ENCODE measurements around the gene XRCC1.
"Not testable (repeated sequence)": the region's sequence is repeated elsewhere in the genome, so short reads cannot be mapped to it uniquely, and the experiment has no call there.

XRCC1 gene

GRCh38 chr19:43551399-43552197 is 23.7 kb downstream of the XRCC1 start:
- DNase-seq (ENCODE audit: insufficient read length, low spot score) (no peak), FAIRE-seq (no peak)

- FAIRE-seq (no peak), DNase-seq (ENCODE audit: insufficient read length, low spot score) (no peak)
Observed at GRCh38 chr19:43548706-43549105, 26.6 kb downstream of the XRCC1 start.

- not testable (repeated sequence) for FAIRE-seq; DNase-seq (ENCODE audit: insufficient read length, low spot score)
Observed at GRCh38 chr19:43547926-43548325, 27.4 kb downstream of the XRCC1 start.

GRCh38 chr19:43546581-43546980 is 28.7 kb downstream of the XRCC1 start:
- DNase-seq (ENCODE audit: insufficient read length, low spot score) (no peak), FAIRE-seq (no peak)

GRCh38 chr19:43545981-43546380 is 29.3 kb downstream of the XRCC1 start:
- FAIRE-seq = no peak
- DNase-seq (ENCODE audit: insufficient read length, low spot score) = no peak

- FAIRE-seq (no peak), DNase-seq (ENCODE audit: insufficient read length, low spot score) (no peak)
Observed at GRCh38 chr19:43545276-43545675, 30.1 kb downstream of the XRCC1 start.

- no peak for DNase-seq (ENCODE audit: insufficient read length, low spot score)
- FAIRE-seq = no peak
Observed at GRCh38 chr19:43544077-43544476, 31.2 kb downstream of the XRCC1 start.

- FAIRE-seq (no peak), DNase-seq (ENCODE audit: insufficient read length, low spot score) (no peak)
Observed at GRCh38 chr19:43541920-43542650, 33.2 kb downstream of the XRCC1 start.

GRCh38 chr19:43540381-43540780 is 34.9 kb downstream of the XRCC1 start:
- FAIRE-seq (no peak), DNase-seq (ENCODE audit: insufficient read length, low spot score) (no peak)

GRCh38 chr19:43538922-43539321 is 36.4 kb downstream of the XRCC1 start:
- DNase-seq (ENCODE audit: insufficient read length, low spot score) = no peak
- FAIRE-seq = no peak

GRCh38 chr19:43534816-43535761 is 40.2 kb downstream of the XRCC1 start:
- DNase-seq (ENCODE audit: insufficient read length, low spot score) (no peak), FAIRE-seq (no peak)

GRCh38 chr19:43534305-43534815 is 41.0 kb downstream of the XRCC1 start:
- DNase-seq (ENCODE audit: insufficient read length, low spot score) = no peak
- FAIRE-seq = no peak

GRCh38 chr19:43533546-43534304 is 41.6 kb downstream of the XRCC1 start:
- DNase-seq (ENCODE audit: insufficient read length, low spot score) = peak; percentile 97
- FAIRE-seq = peak; percentile 86

GRCh38 chr19:43532962-43533545 is 42.3 kb downstream of the XRCC1 start, which contains the start of gene ZNF575:
ZNF575 (plus strand) TSS chr19:43533188; CDS start chr19:43534423, 1,235 bp downstream.
- peak; percentile 98 for FAIRE-seq

GRCh38 chr19:43532571-43532961 is 42.8 kb downstream of the XRCC1 start:
- FAIRE-seq = no peak
- no peak for DNase-seq (ENCODE audit: insufficient read length, low spot score)

More at GRCh38 chr19:43532962-43533545, 42.3 kb downstream of the XRCC1 start, which contains the start of gene ZNF575:
- DNase-seq (ENCODE audit: insufficient read length, low spot score) = peak; percentile 79

- FAIRE-seq = no peak
- no peak for DNase-seq (ENCODE audit: insufficient read length, low spot score)
Observed at GRCh38 chr19:43527860-43528622, 47.3 kb downstream of the XRCC1 start.

GRCh38 chr19:43526884-43527859 is 48.2 kb downstream of the XRCC1 start, which contains the start of gene ETHE1:
ETHE1 (minus strand) TSS chr19:43527201; CDS start chr19:43527177, 24 bp downstream.
- peak; percentile 71 for FAIRE-seq
- DNase-seq (ENCODE audit: insufficient read length, low spot score) = peak; percentile 65
